T-helper 22 cell (primary cell): Measurements from ENCODE around the gene PHF12.

Source experiments
- DNase-seq: peaks from one replicate; pipeline ENCODE4 v3.0.0-alpha.2; 2020; ENCODE audit warnings: low read depth

The PHF12 gene

GRCh38 chr17:28951428-28951990, at the start of gene PHF12:
PHF12 (minus strand) TSS chr17:28951518; CDS start chr17:28950960, 558 bp downstream.
- DNase-seq = peak; percentile 100

GRCh38 chr17:29000973-29001372, 49.7 kb upstream of the PHF12 start:
- DNase-seq = no peak

- no peak for DNase-seq
These were observed 47.9 kb upstream of the PHF12 start for GRCh38 chr17:28999206-28999605.

GRCh38 chr17:28997806-28998205, 46.5 kb upstream of the PHF12 start:
- DNase-seq = no peak

- no peak for DNase-seq
These were observed 45.3 kb upstream of the PHF12 start for GRCh38 chr17:28996554-28997096.

GRCh38 chr17:28993645-28994426, 42.5 kb upstream of the PHF12 start:
- DNase-seq = no peak

GRCh38 chr17:28992625-28993600, 41.6 kb upstream of the PHF12 start:
- no peak for DNase-seq

GRCh38 chr17:28992185-28992584, 40.9 kb upstream of the PHF12 start:
- DNase-seq = no peak

GRCh38 chr17:28991779-28992178, 40.5 kb upstream of the PHF12 start:
- DNase-seq = no peak

GRCh38 chr17:28989028-28989427, 37.7 kb upstream of the PHF12 start:
- DNase-seq = no peak

- DNase-seq = no peak
These were observed 37.2 kb upstream of the PHF12 start for GRCh38 chr17:28988475-28988874.

GRCh38 chr17:28986714-28987655, 35.7 kb upstream of the PHF12 start:
- no peak for DNase-seq

GRCh38 chr17:28985950-28986713, 34.8 kb upstream of the PHF12 start:
- DNase-seq = no peak

- DNase-seq = no peak
These were observed 32.2 kb upstream of the PHF12 start for GRCh38 chr17:28983286-28984230.

- peak; percentile 65 for DNase-seq
These were observed 30.9 kb upstream of the PHF12 start for GRCh38 chr17:28982131-28982793.

GRCh38 chr17:28978356-28978964, 27.1 kb upstream of the PHF12 start:
- no peak for DNase-seq

GRCh38 chr17:28977659-28978355, 26.5 kb upstream of the PHF12 start:
- DNase-seq = no peak

- DNase-seq = no peak
These were observed 24.3 kb upstream of the PHF12 start for GRCh38 chr17:28975646-28976045.
